DND-41 (cell line): Measurements from ENCODE around the gene SFMBT2.

Source experiments
- ATAC-seq: fragments of 200-7000 bp; cut with Tn5 transposase; 3 replicates; pipeline ENCODE4 v1.9.1; 2021; ENCODE audit warnings: low read depth; ENCODE audit not compliant: insufficient read depth
- DNase-seq: peaks from one replicate; pipeline ENCODE4 v3.0.0-alpha.2; 2020
- H2AFZ ChIP-seq: 2 replicates; pipeline ENCODE4 v1.6.0; 2012; ENCODE audit warnings: low read depth, low read length
- H3K27ac ChIP-seq: 2 replicates; pipeline ENCODE4 v1.5.1; 2012; ENCODE audit warnings: low read length, inconsistent platforms
- H3K27me3 ChIP-seq: fragments of 200-600 bp; sonication (generic); 2 replicates; pipeline ENCODE4 v1.6.0; 2012; ENCODE audit warnings: low read length, mild to moderate bottlenecking, inconsistent platforms; ENCODE audit not compliant: insufficient read depth, poor library complexity
- H3K36me3 ChIP-seq: 2 replicates; pipeline ENCODE4 v1.5.1; 2012; ENCODE audit warnings: low read length, inconsistent platforms; ENCODE audit not compliant: insufficient read depth
- H3K4me1 ChIP-seq: 2 replicates; pipeline ENCODE4 v1.5.1; 2012; ENCODE audit warnings: mild to moderate bottlenecking, low read length; ENCODE audit not compliant: insufficient read depth
- H3K4me2 ChIP-seq: 2 replicates; pipeline ENCODE4 v1.6.0; 2012; ENCODE audit warnings: mild to moderate bottlenecking, moderate library complexity, low read length, inconsistent platforms; ENCODE audit not compliant: insufficient read depth
- H3K4me3 ChIP-seq, 2 experiments: fragments of 200-600 bp in 1 of 2; shearing (Covaris generic) in 1 of 2; 2 replicates each; pipeline ENCODE4 v1.5.1; 2012 to 2016; ENCODE audit warnings: inconsistent platforms in 2 of 2, low read length in 2 of 2, mild to moderate bottlenecking in 2 of 2, low read depth in 1 of 2, moderate library complexity in 1 of 2
- H3K79me2 ChIP-seq: 2 replicates; pipeline ENCODE4 v1.6.0; 2012; ENCODE audit warnings: low read length, inconsistent platforms; ENCODE audit not compliant: insufficient read depth
- H3K9ac ChIP-seq: 2 replicates; pipeline ENCODE4 v1.6.0; 2012; ENCODE audit warnings: low read depth, mild to moderate bottlenecking, inconsistent platforms, low read length, moderate library complexity
- H3K9me3 ChIP-seq: 2 replicates; pipeline ENCODE4 v1.5.1; 2012; ENCODE audit warnings: low read length, moderate library complexity, mild to moderate bottlenecking, inconsistent platforms; ENCODE audit not compliant: insufficient read depth, severe bottlenecking
- H4K20me1 ChIP-seq: 2 replicates; pipeline ENCODE4 v1.6.0; 2012; ENCODE audit warnings: low read length; ENCODE audit not compliant: insufficient read depth
- EZH2 ChIP-seq: IDR thresholded peaks from 3 replicates; pipeline ENCODE4 v1.6.1; 2012; ENCODE audit warnings: borderline replicate concordance, low read depth, mild to moderate bottlenecking, moderate library complexity, low read length, inconsistent platforms; ENCODE audit not compliant: severe bottlenecking
- TF ChIP-seq, protein P1 (sequence below): IDR thresholded peaks from 2 replicates; pipeline ENCODE4 v1.5.1; 2012; ENCODE audit warnings: borderline replicate concordance, low read length, moderate library complexity, mild to moderate bottlenecking; ENCODE audit not compliant: poor library complexity, severe bottlenecking; ENCODE audit errors: extremely low read depth

Gene SFMBT2

DNA sequence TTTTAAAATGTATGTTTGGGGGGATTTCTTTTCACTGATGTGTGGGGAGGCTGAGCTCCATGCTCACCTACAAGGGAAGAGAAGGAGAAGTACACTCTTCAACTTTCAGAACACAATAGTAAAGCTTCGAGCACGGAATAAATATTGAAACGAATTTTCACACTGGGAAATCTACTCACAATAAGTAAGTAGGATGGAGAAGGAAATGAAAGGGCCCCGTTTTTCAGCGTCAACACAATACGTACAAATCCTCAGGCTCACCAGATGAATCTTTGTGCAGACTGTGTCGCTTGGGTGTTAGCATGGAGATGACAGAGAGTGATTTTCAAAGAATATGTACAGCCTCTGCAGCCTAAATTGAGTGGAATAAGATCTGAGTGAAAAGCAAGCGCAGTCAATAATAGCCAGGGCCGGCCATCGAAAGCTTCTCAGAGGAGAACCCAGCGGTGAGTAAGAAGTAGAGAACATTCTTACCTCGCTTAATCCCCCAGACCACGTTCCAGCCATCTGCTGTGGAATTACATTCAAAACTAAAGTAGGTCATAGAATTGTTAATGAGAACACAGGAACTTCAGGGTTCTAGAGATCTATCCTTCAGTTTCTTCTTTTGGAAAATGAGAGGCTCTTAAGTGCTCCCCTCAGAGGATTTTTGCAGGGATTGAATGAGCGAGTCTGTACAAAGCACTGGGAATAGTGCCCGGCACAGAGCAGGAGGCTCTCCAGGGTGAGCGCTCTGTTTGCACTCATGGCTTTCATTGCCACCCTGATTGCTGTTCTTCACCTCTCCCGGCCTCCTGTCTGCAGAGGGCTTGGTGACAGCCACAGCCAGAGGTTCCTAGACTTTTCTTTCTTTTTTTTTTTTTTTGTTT is 292.8 kb downstream of the SFMBT2 start:
- no peak for ATAC-seq
- H2AFZ ChIP-seq: no peak overlapping the region

DNA sequence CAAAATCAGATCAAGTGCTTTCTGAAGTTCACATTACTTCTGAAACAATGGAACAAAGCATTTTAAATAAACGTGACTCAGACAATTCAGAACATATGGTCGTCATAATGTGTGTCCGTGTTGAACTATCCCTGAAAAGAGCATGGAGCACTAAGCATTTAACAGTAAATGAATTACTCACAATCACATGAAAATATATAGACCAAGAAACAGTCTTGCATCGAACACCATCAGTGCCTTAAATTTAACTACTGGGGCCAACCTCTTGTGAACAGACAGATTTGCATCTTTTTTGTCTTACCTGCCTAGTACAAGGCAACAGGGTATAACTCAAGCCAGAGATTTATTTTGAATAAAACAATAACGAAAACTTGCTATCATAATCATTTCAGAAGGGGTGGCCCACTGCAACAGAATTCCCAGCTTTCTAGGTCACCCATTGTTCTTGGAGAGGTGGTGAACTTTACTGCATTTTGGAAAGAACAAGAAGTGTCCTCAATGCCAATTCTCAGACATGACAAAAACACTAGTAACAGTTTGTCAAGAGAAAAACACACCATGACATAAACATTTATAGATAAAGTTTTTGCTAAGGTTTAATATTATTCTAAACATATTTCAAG is 293.5 kb downstream of the SFMBT2 start:
- Histone ChIP-seq H3K79me2 (no peaks in the 10 kb centered on the region), H3K4me2 (no peak overlapping the region), H3K9ac (no peak overlapping the region), H2AFZ (no peak overlapping the region), H3K27me3 (no peaks in the 10 kb centered on the region), H3K9me3 (no peaks in the 10 kb centered on the region), H3K27ac (no peak overlapping the region), H3K4me3 (no peak overlapping the region), H4K20me1 (no peaks in the 10 kb centered on the region), H3K36me3 (no peaks in the 10 kb centered on the region), H3K4me1 (peaks cover 5% of the 10 kb centered on the region; the same call in 1 of the 2 replicates)
- TF ChIP-seq EZH2: no peak
- TF ChIP-seq, protein P1, sequence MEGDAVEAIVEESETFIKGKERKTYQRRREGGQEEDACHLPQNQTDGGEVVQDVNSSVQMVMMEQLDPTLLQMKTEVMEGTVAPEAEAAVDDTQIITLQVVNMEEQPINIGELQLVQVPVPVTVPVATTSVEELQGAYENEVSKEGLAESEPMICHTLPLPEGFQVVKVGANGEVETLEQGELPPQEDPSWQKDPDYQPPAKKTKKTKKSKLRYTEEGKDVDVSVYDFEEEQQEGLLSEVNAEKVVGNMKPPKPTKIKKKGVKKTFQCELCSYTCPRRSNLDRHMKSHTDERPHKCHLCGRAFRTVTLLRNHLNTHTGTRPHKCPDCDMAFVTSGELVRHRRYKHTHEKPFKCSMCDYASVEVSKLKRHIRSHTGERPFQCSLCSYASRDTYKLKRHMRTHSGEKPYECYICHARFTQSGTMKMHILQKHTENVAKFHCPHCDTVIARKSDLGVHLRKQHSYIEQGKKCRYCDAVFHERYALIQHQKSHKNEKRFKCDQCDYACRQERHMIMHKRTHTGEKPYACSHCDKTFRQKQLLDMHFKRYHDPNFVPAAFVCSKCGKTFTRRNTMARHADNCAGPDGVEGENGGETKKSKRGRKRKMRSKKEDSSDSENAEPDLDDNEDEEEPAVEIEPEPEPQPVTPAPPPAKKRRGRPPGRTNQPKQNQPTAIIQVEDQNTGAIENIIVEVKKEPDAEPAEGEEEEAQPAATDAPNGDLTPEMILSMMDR: no peak
- no peak for ATAC-seq
- no peak for DNase-seq

More for the DNA sequence above, 292.8 kb downstream of the SFMBT2 start:
- H3K4me2 ChIP-seq: no peak overlapping the region
- H3K79me2 ChIP-seq: no peaks in the 10 kb centered on the region
- no peaks in the 10 kb centered on the region for H3K9me3 ChIP-seq
- H4K20me1 ChIP-seq: no peaks in the 10 kb centered on the region
- no peak overlapping the region for H3K9ac ChIP-seq
- H3K4me1 ChIP-seq: peaks cover 5% of the 10 kb centered on the region; the same call in 1 of the 2 replicates
- no peaks in the 10 kb centered on the region for H3K27me3 ChIP-seq
- H3K27ac ChIP-seq: no peak overlapping the region
- TF ChIP-seq, protein P1: no peak
- TF ChIP-seq EZH2: no peak
- no peak for DNase-seq
- no peaks in the 10 kb centered on the region for H3K36me3 ChIP-seq
- no peak overlapping the region for H3K4me3 ChIP-seq

DNA sequence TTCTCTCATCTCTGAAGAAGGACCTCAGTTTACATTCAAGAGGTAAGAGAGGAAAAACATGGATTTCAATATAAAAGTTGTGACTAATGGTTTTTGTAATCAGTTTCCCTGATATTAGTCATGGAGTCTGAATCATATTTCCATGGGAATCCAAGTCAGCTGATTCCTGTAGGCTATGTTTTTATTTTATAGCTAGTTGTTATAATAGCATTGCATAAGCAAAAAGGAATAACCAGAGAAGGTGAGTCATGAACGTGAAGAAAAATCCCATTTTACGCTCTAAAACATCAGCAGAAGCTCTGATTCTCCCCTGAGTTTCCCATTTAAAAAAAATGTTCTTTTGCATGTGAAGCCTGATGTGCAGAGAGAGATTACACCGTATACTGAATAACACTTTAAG is 299.3 kb downstream of the SFMBT2 start:
- H3K27ac ChIP-seq: no peak overlapping the region

More for the DNA sequence above, 299.3 kb downstream of the SFMBT2 start:
- Histone ChIP-seq H3K27me3 (no peaks in the 10 kb centered on the region), H3K9ac (no peak overlapping the region), H2AFZ (no peak overlapping the region), H3K4me1 (no peaks in the 10 kb centered on the region), H4K20me1 (no peaks in the 10 kb centered on the region), H3K79me2 (no peaks in the 10 kb centered on the region), H3K4me2 (no peak overlapping the region), H3K36me3 (no peaks in the 10 kb centered on the region), H3K4me3 (no peak overlapping the region), H3K9me3 (no peaks in the 10 kb centered on the region)
- no peak for ATAC-seq
- no peak for DNase-seq
- TF ChIP-seq EZH2: no peak
- TF ChIP-seq, protein P1: no peak
